ENCODE data around the gene ACER2. TPM values are rescaled to one million over a fixed set of nuclear protein-coding genes. Genes with fewer than 3 reads are reported as not detected.
A peak's percentile ranks its signal among the peaks of the same experiment; 100 is the strongest.
"Not testable (repeated sequence)": the region's sequence is repeated elsewhere in the genome, so short reads cannot be mapped to it uniquely, and the experiment has no call there.

The ACER2 gene
- total RNA-seq, 2 donors from 2014 or later: 3.5 to 5.5 TPM

- peaks cover 32% of the 10 kb centered on the region for H3K36me3 ChIP-seq
- peak overlapping the region; percentile 91 to 93 for H3K27ac ChIP-seq
- H3K4me1 ChIP-seq: peaks cover 0 to 23% of the 10 kb centered on the region in 2 donors
- no peak for TF ChIP-seq CTCF (IDR thresholded peaks at IDR 0.05)
- no peaks in the 10 kb centered on the region for H3K9me3 ChIP-seq
- peak overlapping the region; percentile 63 to 73 for H3K4me3 ChIP-seq
- H3K27me3 ChIP-seq: no peaks in the 10 kb centered on the region
- DNase-seq (ENCODE audit: low spot score): no peak
Observed at GRCh38 chr9:19380826-19381075, 28.1 kb upstream of the ACER2 start.

GRCh38 chr9:19381656-19382055 is 27.2 kb upstream of the ACER2 start:
- no peak overlapping the region for H3K4me3 ChIP-seq
- DNase-seq (ENCODE audit: low spot score): no peak
- no peak for TF ChIP-seq CTCF (IDR thresholded peaks at IDR 0.05)
- peaks cover 25% of the 10 kb centered on the region for H3K36me3 ChIP-seq
- no peaks in the 10 kb centered on the region for H3K9me3 ChIP-seq
- peaks cover 0 to 23% of the 10 kb centered on the region in 2 donors for H3K4me1 ChIP-seq
- H3K27ac ChIP-seq: no peak overlapping the region
- H3K27me3 ChIP-seq: no peaks in the 10 kb centered on the region

- not testable (repeated sequence) for DNase-seq (ENCODE audit: low spot score); H3K9me3 ChIP-seq; H3K4me1 ChIP-seq; H3K27ac ChIP-seq; H3K27me3 ChIP-seq; H3K4me3 ChIP-seq; H3K36me3 ChIP-seq
Observed at GRCh38 chr9:19385212-19385611, 23.6 kb upstream of the ACER2 start.

- Histone ChIP-seq H3K27ac (no peak overlapping the region), H3K36me3 (no peaks in the 10 kb centered on the region), H3K9me3 (no peaks in the 10 kb centered on the region), H3K27me3 (no peaks in the 10 kb centered on the region), H3K4me1 (no peaks in the 10 kb centered on the region), H3K4me3 (no peak overlapping the region)
- no peak for DNase-seq (ENCODE audit: low spot score)
- no peak for TF ChIP-seq CTCF (IDR thresholded peaks at IDR 0.05)
Observed at GRCh38 chr9:19385786-19386501, 22.9 kb upstream of the ACER2 start.

- Histone ChIP-seq H3K9me3 (no peaks in the 10 kb centered on the region), H3K36me3 (no peaks in the 10 kb centered on the region), H3K27ac (no peak overlapping the region), H3K4me1 (no peaks in the 10 kb centered on the region), H3K27me3 (no peaks in the 10 kb centered on the region), H3K4me3 (no peak overlapping the region)
- no peak for TF ChIP-seq CTCF (IDR thresholded peaks at IDR 0.05)
- DNase-seq (ENCODE audit: low spot score): no peak
Observed at GRCh38 chr9:19386502-19387044, 22.2 kb upstream of the ACER2 start.

- H3K36me3 ChIP-seq: no peaks in the 10 kb centered on the region
Observed at GRCh38 chr9:19387317-19387716, 21.5 kb upstream of the ACER2 start.

GRCh38 chr9:19389539-19389938 is 19.3 kb upstream of the ACER2 start:
- H3K27ac ChIP-seq; H3K27me3 ChIP-seq; H3K4me3 ChIP-seq; DNase-seq (ENCODE audit: low spot score); H3K36me3 ChIP-seq; H3K4me1 ChIP-seq; H3K9me3 ChIP-seq: not testable (repeated sequence)

More at GRCh38 chr9:19387317-19387716, 21.5 kb upstream of the ACER2 start:
- Histone ChIP-seq H3K4me3 (no peak overlapping the region), H3K27ac (no peak overlapping the region), H3K9me3 (no peaks in the 10 kb centered on the region), H3K27me3 (no peaks in the 10 kb centered on the region), H3K4me1 (no peaks in the 10 kb centered on the region)
- DNase-seq (ENCODE audit: low spot score): no peak
- no peak for TF ChIP-seq CTCF (IDR thresholded peaks at IDR 0.05)
